CD4-positive, alpha-beta T cell treated with Interleukin-2 at 100 ng/mL for 4 hours (primary cell): ENCODE data around the gene DAPP1.
"Not testable (repeated sequence)": the region's sequence is repeated elsewhere in the genome, so short reads cannot be mapped to it uniquely, and the experiment has no call there.

Experiments
- DNase-seq: peaks from one replicate; pipeline ENCODE4 v3.0.0-alpha.2; 2020; ENCODE audit warnings: low spot score

The DAPP1 gene, protein sequence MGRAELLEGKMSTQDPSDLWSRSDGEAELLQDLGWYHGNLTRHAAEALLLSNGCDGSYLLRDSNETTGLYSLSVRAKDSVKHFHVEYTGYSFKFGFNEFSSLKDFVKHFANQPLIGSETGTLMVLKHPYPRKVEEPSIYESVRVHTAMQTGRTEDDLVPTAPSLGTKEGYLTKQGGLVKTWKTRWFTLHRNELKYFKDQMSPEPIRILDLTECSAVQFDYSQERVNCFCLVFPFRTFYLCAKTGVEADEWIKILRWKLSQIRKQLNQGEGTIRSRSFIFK

DNA sequence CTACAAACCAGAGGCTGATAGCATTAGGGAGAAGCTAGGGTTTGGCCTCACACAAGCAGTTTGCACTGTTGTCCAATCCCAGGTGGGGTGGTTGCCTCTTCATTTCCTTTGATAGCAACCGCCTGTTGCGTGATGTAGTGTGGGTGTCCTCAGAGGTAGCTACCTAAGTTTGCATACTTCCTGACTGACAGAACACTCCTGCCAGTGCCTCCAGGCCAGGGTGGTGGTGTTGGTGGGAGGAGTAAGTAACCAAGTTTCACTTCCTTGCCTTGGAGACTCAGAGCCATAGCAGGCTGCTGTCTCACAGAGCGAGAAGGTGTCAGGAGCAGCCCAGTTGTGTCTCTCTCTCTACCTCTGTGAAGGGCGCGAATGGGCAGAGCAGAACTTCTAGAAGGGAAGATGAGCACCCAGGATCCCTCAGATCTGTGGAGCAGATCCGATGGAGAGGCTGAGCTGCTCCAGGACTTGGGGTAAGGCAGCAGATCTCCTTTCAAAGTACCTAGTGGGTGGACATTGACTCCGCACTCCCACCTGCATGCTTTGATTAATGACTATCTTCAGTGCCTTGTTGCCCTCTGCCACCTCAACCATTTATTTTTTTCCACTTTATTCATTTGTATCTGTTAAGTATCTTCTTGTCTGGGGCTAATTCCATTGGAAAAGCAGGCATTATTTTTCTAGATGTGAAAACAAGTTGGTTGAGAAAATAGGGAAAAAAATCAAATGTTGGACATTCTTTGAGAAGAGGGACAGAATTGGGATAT, at the start of gene DAPP1:
TSS of gene DAPP1 (plus strand) at position 283 of the 764 bp plus-strand sequence. CDS start at position 370, 87 bp downstream.
- peak; percentile 77 for DNase-seq

DNA sequence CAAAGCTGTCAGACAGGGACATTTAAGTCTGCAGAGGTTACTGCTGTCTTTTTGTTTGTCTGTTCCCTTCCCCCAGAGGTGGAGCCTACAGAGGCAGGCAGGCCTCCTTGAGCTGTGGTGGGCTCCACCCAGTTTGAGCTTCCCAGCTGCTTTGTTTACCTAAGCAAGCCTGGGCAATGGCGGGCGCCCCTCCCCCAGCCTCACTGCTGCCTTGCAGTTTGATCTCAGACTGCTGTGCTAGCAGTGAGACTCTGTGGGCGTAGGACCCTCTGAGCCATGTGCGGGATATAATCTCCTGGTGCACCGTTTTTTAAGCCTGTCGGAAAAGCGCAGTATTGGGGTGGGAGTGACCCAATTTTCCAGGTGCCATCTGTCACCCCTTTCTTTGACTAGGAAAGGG, 45.8 kb upstream of the DAPP1 start:
- not testable (repeated sequence) for DNase-seq

- no peak for DNase-seq
Measured at GRCh38 chr4:99783940-99784339, 32.7 kb upstream of the DAPP1 start.

- no peak for DNase-seq
Measured at GRCh38 chr4:99784842-99785241, 31.8 kb upstream of the DAPP1 start.

DNA sequence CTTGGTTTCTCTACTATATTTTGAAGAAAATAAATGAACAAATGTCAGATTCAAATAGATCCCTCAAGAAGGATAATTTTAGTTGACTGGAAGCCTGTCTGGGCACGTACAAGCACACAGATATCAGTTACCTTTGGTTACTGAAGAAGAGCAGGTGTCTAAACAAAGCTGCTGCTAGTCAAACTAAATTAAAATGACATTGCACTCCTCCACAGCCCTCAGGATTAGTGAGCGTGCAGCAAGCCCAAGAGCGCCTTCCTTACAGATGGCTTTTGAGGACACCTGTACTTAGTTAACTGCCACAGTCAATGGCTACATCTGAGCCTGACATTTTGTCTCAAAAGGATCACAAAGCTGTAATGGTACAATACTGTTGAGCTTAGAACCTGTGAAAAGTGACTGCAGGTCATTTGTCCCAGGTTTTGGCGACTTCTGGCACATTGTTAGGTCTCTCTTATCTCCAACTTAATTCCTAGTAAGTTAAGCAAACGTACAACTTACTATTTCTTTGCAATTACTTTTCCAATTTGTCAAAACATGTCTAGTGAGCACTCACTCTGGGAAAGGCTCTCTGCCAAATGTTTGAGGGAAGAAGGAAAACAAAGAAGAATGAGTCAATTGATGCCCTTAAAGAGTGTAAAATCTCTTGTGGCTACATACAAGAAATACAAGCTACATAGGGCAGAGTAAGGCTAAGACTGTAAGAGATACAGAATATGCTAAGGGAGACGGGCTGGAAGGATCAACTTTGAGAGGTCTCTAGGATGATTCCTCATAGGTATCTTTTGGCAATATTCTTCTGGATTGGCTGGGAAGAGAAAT, 25.6 kb upstream of the DAPP1 start:
- no peak for DNase-seq

DNA sequence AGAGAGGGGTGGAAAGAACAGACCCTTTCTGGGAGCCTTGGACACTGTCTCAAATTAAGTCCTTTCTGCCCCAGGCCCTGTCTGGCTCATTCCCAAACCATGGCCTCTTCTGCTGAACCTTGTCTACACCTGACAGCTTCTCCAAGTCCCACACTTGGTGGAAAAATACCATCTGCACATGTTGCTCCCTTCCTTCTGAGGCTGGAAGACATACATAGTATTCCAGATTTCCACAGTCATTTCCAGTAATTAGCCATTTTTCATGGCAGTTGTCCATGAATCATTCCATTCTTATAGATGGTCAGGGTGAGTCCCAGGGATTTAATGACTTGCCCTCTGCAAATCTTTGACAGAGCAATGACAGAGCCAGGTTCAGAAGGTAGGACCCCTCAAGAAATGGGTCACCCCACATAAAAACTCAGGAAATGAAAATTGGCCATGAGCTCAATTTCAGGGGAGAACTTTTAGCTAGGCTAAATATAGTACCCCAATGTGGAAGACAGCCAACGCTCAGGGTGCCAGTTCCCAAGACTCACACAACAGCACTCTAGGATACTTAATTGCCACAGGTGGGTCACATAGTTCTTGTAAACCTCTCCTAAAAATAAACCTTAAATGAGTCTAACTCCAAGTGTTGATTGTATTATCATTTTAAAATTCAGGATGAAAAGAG, 16.2 kb upstream of the DAPP1 start:
- no peak for DNase-seq

DNA sequence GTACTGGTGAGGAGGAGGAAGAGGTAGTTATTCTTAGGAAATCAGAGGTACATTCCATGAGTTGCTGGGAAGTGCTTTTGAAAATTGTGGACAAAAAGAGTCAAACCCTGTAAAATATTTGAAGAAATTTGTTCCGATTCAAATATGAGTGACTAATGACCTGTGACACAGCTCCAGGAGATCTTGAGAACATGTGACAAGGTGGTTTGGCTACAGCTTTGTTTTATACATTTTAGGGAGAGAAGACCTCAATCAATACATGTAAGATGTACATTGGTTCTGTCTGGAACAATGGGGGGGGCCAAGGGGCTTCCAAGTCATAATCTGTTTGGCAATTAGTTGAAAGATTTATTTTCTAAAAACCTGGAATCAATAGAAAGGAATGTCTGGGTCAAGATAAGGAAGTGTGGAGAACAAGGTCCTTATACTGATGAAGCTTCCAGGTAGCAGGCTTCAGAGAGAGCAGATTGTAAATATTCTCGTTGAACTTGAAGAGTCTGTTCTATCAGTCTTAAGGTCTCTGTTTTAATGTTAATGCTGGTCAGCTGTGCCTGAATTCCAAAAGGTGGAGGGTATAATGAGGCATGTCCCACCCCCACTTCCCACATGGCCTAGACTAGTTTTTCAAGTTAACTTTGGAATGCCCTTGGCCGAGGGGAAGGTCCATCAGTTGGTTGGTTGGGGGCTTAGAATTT, 15.5 kb upstream of the DAPP1 start:
- no peak for DNase-seq

GRCh38 chr4:99803566-99804101, 13.0 kb upstream of the DAPP1 start:
- DNase-seq, result no peak

- no peak for DNase-seq
Measured at GRCh38 chr4:99806545-99806944, 10.1 kb upstream of the DAPP1 start.

DNA sequence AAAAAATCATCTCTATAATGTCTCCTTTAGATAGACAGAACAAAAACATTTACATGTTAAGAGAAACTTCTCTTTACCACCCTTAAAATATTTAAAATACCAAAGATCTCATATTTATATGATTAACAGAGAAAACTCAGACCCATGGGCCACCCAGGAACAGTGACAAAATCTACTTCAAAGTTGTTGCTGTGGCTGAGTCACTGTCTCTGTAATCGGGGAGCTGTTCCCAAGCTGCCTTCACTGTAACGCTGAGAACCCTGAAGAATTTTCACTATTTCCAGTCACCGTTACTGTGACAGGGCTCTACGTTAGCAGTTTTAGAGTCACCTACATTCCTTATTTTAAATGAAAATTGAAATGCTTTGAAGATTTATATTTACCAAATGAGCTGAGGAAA, 9.0 kb upstream of the DAPP1 start:
- DNase-seq, result no peak

DNA sequence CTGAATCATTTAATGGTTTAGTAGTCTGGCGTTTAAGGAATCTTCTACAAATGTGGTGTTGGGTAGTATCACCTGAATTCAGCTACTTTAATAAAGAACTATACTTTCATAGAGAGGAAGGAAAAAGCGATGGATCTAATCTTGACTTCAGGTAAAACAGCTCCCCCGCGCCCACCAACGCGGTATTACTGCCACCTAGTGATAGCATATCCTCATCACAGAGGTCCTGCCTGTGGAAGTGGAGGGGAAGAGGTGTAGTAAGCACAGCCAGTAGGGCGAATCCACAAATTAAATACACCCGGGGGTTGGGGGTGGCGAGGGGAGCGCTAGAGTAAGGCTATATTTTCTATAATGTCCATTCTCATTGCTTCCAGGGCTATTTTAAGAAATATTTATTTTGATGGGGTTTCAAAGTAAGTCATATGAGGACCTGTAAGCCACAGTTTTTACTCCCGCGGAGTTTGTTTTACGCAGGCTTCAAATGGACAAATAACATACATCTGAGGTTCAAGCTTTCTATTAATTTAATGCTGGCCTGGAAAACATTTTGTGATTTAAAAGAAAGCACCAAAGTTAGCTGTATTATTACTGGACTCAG, 8.3 kb upstream of the DAPP1 start:
- peak; percentile 78 for DNase-seq

- no peak for DNase-seq
Measured at GRCh38 chr4:99809326-99809725, 7.3 kb upstream of the DAPP1 start.

DNA sequence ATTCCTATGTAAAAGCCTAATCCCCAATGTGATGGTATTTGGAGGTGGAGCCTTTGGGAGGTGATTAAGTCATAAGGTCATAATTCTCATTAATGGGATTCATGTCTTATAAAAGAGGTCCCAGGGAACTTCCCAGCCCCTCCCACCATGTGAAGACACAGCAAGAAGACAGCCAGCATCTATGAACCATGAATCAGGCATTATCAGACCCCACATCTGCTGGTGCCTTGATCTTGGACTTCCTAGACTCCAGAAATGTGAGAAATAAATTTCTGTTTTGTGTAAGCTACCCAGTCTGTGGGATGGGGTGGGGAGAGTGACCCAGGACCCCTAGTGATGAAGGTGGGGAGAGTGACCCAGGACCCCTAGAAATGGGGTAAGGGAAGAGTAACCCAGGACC, 6.1 kb upstream of the DAPP1 start:
- DNase-seq, result no peak

GRCh38 chr4:99811117-99811516, 5.5 kb upstream of the DAPP1 start:
- no peak for DNase-seq

DNA sequence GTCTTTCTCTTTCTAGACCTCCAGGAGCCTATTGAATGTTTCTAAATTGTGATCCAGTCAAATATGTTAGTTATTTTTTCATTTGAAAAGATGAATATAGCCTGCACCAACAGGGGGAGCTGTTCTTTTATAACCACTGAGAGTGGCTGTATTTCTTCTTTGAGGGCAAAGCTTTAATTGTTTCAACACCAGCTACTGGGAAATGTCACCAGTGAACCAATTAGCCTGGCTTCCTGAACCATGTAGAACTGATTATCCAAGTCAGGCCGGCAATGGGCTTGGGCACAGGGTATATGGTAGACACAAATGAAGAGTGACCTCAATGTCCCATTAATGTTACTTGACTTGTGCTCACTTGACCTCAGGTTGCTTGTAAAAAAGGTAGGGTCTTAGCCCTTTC, 4.8 kb upstream of the DAPP1 start:
- peak; percentile 76 for DNase-seq

- peak; percentile 7 for DNase-seq
Measured at GRCh38 chr4:99815597-99816011, 1.0 kb upstream of the DAPP1 start.

GRCh38 chr4:99817309-99817890, 773 bp downstream of the DAPP1 start:
- peak; percentile 19 for DNase-seq

DNA sequence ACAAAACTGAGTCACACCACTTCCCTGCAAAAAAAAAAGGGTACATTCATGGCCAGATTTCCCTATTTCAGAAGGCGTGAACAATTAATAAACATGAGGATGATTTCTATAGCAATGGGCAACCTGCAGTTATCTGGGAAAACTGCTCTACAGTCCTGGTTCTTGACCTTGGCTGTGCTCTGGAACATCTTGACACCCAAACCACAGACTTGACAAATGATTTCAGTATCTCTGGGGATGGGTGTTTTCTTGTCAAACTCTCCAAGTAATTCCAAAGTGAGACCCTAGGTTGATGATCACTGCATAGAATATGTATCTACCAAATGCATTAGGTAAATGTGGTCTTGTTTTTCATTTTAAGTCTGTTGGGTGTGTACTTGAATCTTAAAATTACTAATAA, 2.0 kb downstream of the DAPP1 start:
- no peak for DNase-seq

DNA sequence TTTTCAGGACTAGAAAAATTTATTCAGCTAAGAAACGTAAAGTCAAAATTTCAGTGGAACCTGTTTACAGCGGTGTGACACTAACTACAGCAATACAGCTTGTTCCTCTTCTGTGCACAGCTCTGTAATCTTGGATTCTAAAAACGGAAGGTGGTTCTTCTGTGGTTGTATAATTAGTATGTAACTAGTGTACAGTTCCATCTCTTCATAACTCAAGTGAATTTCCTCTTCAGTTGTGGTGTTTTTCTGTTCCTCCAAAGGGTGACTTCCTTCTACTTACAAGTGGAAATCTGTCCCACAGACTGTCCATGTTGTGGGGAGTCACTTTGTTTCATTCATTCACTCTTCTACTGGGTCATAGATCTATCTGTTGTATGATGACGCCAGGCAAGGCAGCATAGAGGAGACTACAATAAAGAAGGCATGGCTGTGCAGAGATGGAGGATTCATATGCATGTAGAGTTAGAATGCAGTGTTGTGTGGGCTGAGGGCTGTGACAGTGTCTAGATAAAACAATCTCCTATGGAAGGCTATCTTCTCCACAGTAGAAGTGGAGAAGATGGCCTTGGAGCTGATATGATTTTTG, 5.4 kb downstream of the DAPP1 start:
- DNase-seq, result peak; percentile 17

GRCh38 chr4:99822734-99823133, 6.1 kb downstream of the DAPP1 start:
- DNase-seq, result no peak
